NCI-H187 (cell line): ENCODE measurements around the gene TRAK2.
"Not testable (repeated sequence)": the region's sequence is repeated elsewhere in the genome, so short reads cannot be mapped to it uniquely, and the experiment has no call there.

Experiments
- DNase-seq, 2 experiments: peaks; one replicate each; lab custom pipeline; 2025; lab: John Stamatoyannopoulos, UW

The TRAK2 gene

GRCh38 chr2:201451292-201452057 is at the start of gene TRAK2, which contains the start of gene STRADB:
TSS of gene TRAK2 (minus strand) at chr2:201451458. CDS start at chr2:201420507, 30,951 bp downstream.
TSS of gene STRADB (plus strand) at chr2:201451740. CDS start at chr2:201454841, 3,101 bp downstream.
- DNase-seq: peak; percentile 49 to 82

DNA sequence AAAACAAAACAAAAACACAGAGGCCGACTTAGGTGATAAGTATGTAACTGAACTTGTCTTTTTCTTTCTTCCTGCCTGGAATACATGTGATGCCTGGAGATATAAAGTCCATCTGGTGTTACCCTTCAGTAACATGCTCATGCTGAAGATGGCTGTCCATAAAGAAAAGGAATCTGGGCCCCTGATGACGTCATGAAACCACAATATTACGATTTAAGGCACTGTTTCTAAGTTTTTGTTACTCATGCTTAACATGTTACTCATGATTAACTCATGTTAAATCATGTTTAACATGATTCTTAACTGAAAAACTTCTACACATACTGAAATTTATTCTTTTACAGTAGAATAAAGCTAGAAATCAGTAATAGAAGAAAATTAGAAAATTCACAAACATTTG is 49.3 kb upstream of the TRAK2 start:
- DNase-seq: no peak

DNA sequence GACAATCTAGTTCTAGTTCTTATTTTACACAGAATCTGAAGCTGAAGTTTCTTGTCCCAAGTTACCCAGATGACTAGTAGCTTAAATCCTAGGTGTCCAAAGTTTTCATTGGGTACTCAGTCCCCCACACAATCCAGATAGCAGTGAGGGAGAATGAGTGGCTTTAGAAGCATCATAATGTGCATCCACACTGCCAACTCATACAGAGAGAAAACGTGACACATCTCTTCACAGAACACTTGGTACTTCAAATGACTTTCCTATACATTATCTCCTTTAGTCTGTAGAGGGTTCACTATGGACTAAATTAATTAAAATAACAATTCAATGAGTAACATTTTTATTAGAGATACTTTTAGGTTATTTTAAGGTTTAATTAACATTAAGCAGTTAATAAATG is 45.5 kb upstream of the TRAK2 start:
- DNase-seq: no peak

DNA sequence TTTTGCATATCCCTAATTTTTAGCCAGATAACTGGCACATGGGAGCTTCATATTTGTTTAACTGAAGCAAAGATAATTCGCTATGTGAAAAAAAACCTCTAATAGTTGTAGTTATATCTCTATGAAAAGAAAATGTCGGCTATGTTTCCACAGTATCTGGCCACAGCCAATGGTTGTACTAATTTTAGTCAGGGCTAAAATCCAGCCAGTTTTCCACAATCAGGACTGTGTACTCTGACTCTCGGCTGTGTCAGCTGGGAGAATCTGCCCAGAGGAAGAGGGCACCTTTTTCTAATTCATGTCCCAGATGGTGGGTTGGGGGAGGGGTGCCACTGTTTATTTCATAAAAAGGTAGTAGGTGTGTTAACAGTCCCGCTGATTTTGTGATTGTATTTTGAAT is 39.0 kb upstream of the TRAK2 start:
- no peak for DNase-seq

- DNase-seq: no peak
Observed at GRCh38 chr2:201484805-201485204, 33.5 kb upstream of the TRAK2 start.

DNA sequence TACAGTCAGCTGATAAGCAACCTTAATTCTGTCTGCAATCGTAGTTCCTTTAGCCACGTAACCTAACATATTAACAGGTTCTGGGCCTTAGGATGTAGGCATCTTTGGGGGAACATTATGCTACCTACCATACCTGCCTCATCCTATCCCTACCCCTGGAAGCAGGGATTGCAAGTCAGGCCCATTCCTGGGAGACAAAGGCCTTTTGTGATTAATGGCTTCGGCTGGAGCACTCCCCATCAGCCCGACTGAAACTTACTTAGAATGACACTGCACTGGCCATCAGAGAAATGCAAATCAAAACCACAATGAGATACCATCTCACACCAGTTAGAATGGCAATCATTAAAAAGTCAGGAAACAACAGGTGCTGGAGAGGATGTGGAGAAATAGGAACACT is 32.5 kb upstream of the TRAK2 start:
- DNase-seq: not testable (repeated sequence)

GRCh38 chr2:201483342-201483741 is 32.1 kb upstream of the TRAK2 start:
- no peak for DNase-seq

GRCh38 chr2:201482543-201482942 is 31.3 kb upstream of the TRAK2 start:
- no peak for DNase-seq

DNA sequence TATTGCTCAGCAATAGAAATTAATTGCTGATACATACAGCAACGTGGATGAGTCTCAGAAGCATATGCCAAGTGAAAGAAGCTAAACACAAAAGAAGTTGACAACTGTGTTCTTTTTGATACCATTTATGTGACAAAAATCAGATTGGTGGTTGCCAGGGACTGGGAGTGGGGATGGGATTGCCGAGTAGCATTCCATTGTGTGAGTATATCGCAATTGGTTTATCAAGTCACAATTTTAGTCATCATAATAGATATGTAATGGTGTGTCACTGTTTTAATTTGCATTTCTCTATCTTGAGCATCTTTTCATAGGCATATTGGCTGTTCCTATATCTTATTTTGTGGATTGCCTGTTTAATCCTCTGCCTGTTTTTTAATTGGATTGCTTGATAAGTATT is 21.2 kb upstream of the TRAK2 start:
- no peak for DNase-seq

DNA sequence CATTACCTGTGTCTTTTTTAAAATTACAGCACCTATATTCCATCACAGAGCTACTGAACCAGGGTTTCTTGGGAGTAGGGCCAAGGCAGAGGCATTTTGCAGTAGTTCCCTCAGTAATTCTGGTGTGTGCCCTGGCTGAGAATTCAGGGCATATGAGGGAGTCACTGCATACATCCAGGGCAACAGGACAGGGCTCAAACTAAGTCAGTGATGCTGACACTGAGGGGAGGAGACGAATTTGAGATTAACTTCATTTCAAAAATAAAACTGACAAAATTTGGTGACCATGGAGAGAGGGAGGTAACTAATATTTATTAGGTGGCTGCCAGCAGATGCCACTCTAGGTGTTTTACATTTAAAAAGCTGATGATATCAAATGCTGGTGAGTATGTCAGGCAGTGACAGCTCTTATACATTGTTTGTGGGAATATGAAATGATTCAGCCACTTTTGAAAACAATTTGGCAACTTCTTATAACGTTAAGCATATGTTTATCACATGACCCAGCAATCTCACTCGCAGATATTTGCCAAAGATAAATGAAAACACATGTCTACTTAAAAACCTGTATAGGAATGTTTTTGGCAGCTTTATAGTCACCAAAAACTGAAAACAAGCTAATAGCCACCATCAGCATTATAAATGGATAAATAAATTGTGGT is 20.6 kb upstream of the TRAK2 start:
- no peak for DNase-seq

DNA sequence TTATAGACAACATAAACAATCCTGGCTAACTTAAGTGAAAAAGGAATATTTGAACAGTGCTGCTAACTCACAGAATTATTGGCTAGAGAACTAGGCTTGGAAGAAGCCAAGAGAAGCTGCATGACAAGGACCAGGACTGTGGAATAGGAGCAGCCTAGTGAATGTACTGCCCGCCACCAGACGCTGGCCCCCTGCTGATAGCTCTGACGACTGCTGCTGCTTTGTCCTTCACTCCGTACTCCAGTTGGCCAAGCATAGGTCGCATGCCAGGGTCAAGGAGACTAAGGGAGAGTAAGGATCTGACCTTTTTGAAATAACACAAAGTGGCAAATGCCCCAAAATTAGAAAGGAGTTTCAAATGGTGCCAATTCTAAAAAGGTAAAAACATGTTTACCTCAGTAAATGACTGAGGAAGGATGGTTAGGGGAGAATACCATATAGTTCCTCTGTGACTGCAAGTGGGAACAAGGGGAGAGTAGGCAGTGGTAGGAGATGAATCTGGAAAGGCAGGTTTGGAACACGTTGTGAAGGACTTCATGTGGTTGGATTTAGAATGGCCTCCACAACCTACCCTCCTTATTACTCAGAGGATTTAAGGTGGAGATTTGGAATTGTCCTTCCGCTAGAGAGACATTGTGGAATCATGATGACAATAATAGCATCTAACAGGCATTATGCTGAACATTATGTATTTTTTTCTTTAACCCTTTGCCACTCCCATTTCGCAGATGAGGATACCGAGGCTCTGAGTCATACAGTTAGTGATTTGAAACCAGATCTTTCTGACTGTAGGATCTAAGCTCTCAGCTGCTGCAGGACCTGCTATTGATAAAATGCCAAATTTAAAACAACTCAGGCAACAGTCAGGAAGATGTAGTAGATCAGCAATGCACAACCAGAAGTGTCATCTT is 19.8 kb upstream of the TRAK2 start:
- DNase-seq: no peak

GRCh38 chr2:201467666-201468065 is 16.4 kb upstream of the TRAK2 start:
- no peak for DNase-seq

DNA sequence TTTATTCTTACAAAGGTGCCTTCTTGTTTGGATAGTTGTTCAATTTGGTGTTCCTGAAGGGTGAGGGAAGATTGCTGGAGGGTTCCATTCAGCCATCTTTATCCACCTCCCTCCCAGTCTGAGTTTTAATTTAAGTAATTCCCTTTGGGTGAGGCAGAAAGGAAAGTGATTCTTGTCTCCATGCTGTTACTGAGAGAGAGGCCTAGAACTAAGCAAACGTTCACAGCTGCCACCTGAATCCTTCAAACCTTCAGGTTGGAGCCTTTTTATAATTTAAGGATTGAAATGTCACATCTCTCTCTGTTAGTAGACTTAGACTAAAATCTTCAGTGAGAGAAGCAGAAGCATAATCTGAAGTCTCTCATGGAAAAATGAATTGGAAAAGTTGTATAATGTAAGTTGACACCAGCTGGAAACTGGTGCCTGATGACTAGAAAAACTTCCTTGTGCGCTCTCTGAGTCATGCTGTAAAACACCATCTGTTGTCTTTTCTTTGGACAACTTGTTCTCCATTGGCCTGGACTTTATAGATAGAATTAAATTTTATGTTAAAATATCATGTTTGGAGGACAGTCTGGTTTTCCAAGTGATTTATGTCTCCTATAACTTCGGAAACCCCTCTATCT is 14.9 kb upstream of the TRAK2 start:
- no peak for DNase-seq

GRCh38 chr2:201465524-201465971 is 14.3 kb upstream of the TRAK2 start:
- DNase-seq: no peak

DNA sequence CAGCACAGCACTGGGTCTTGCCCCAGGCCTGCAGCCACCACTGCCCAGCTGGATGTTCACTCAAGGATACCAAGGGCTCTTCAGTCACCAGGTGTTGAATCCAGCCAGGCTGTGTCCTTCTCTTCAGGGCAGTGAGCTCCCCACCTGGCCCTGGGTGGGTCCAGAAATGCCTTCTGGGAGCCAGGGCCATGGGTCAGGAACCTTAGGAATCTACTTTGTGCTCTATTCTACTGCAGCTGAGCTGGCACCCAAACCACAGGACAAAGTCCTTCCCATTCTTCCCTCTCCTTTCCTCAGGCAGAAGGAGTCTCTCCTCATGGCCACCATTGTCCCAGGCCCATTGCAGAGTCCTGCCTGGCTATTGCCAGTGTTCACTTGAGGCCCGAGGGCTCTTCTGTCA is 13.3 kb upstream of the TRAK2 start:
- no peak for DNase-seq

DNA sequence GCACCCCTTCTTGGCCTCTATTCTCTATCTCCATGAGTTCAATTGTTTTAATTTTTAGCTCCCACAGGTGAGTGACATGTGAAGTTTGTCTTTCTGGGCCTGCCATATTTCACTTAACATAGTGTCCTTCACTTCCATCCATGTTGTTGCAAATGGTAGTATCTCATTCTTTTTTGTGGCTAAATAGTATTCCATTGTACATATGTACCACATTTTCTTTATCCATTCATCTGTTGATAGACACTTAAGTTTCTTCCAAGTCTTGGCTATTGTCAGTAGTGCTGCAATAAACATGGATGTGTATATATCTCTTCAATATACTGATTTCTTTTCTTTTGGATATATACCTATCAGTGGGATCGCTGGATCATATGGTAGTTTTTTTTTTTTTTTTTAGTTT is 9.3 kb upstream of the TRAK2 start:
- no peak for DNase-seq

DNA sequence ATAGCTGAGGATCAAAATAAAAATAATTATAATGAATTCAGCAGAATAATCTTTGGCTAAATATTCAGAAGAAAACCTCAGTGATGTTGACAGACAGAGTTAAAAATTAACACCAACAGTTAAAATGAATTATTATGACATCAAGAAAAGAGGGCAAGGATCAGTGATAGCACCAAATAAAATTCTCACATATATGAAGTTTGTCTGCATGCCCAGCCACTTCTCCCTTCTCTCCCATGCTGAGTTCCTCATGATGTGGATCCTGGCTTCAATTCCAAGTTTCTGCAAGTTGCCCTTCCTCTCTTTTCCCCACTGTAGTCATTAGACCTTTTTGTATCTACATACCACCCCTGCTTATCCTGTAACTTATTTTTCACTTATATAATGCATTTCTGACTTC is 7.1 kb upstream of the TRAK2 start:
- no peak for DNase-seq

DNA sequence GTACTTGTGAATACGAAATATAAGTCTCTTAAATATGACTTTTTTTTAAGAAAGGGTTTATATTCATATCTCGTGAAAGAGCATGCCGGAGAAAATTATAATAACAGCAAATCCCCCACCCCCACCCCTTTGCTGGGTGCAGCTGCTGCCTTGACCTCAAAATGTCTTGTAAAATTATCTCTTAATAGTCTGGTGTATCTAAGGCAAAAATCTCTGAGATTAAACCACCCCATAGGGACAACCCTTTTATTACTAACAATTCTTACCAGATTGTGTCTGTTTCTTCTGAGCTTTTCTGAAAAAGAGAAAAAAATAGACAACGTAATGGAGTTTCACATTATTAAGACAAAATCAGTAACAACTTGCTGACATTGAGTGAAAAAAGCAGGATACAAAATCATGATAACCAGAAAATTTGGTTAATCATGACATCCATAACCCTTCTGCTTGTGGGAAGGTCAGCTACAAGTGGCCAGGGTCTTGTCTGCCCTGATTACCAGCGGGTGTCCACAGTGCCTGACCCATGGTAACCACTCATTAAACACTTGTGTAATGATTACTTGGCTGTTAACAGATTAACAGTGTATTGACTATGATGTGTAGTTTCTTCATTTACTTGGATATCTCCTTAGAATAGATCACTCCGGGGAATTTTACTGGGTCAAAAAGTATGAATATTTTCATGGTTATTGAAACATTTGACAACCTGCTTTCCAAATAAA is 1.8 kb upstream of the TRAK2 start:
- DNase-seq: no peak

DNA sequence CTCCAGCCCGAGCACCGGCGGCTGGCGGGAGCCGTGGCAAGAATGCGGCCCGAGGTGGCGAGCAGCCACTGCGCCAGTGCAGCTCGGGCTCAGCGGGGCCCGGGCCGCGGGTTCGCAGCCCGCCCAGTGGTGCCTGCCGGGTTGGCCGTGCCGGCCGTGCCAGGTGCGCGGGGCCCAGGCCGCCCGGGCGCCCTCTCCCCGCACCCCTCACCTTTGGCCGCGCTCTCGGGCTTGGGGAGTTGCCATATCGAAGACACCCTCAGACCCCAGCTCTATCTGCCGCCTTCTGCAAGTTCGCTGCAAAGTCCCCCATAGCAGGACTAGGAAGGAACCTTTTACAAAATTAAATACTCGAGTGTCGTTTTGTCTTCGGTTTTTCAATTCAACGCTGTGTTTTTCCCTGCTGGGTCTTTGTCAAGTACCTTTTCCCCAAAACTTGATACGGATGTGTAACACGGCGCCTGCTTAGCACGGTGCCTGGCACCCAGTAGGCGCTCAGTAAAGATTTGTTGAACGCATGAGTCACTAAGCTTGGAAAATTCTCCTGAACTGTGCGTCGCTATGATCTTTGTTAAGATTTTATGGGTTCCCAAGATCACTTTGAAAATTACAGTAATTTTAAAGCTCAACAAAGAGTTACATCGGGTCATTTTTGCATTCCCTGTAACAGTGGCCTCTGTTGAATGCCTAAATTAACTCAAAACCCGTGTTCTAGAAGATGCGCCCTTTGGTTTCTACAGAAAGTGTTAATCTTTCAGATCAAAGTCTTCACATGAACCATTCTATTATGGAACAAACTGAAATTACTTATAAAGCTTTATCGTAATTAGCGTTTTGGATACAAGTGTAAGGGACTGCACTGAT is 1.0 kb upstream of the TRAK2 start:
- no peak for DNase-seq

DNA sequence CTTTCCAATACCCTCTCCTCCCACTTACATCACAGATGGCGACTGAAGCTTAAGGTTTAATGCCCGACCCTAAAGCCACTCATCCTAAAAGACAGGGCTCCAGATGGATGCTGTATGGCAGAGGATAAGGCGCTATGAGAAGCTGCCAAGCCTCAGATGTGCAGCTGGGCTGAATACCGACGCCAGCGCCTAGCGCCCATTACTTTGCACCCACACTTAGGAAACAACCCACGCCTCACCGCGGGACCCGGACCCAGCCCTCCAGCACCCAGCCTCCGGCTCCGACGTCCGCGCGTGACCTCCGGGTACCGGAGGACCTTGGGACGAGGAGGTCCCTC is 335 bp downstream of the TRAK2 start:
- no peak for DNase-seq
